NCI-H524 treated with DMSO at 0.1 percent for 48 hours (cell line): ENCODE results near the gene RING1.
A peak's percentile ranks its signal among the peaks of the same experiment; 100 is the strongest.

Experiments used
- DNase-seq: peaks from one replicate; lab custom pipeline; 2025; lab: John Stamatoyannopoulos, UW

RING1 gene

GRCh38 chr6:33192671-33193602, 15.4 kb upstream of the RING1 start:
- DNase-seq, result no peak

GRCh38 chr6:33193619-33194018, 14.7 kb upstream of the RING1 start:
- no peak for DNase-seq

- DNase-seq, result no peak
These were observed 13.8 kb upstream of the RING1 start for GRCh38 chr6:33194431-33194979.

- no peak for DNase-seq
These were observed 12.8 kb upstream of the RING1 start for GRCh38 chr6:33195304-33196165.

GRCh38 chr6:33197431-33198048, 10.8 kb upstream of the RING1 start:
- DNase-seq, result peak; percentile 35

GRCh38 chr6:33198159-33198852, 10.0 kb upstream of the RING1 start:
- DNase-seq, result no peak

- no peak for DNase-seq
These were observed 9.4 kb upstream of the RING1 start for GRCh38 chr6:33198853-33199436.

- DNase-seq, result no peak
These were observed 8.5 kb upstream of the RING1 start for GRCh38 chr6:33199687-33200218.

- DNase-seq, result peak; percentile 88
These were observed 7.8 kb upstream of the RING1 start, which contains the start of the genes RXRB and SLC39A7 for GRCh38 chr6:33200219-33201146. Gene RXRB (minus strand): TSS chr6:33200665. CDS start chr6:33200476, 189 bp downstream. Gene SLC39A7 (plus strand): TSS chr6:33200867. CDS start chr6:33201246, 379 bp downstream.

GRCh38 chr6:33201147-33201545, 7.2 kb upstream of the RING1 start:
- DNase-seq, result no peak

- DNase-seq, result no peak
These were observed 6.4 kb upstream of the RING1 start for GRCh38 chr6:33201935-33202334.

- DNase-seq, result no peak
These were observed 5.5 kb upstream of the RING1 start for GRCh38 chr6:33202799-33203198.

- DNase-seq, result no peak
These were observed 4.7 kb upstream of the RING1 start for GRCh38 chr6:33203443-33204164.

- DNase-seq, result no peak
These were observed 4.2 kb upstream of the RING1 start for GRCh38 chr6:33204165-33204414.

GRCh38 chr6:33204415-33205190, 3.7 kb upstream of the RING1 start, which contains the start of gene HSD17B8:
Gene HSD17B8 (plus strand): TSS chr6:33204655. CDS start chr6:33204669, 14 bp downstream.
- peak; percentile 48 for DNase-seq

GRCh38 chr6:33205191-33206026, 2.9 kb upstream of the RING1 start:
- DNase-seq, result peak; percentile 12
